Measurements from ENCODE around the gene TNFSF9. TPM values are rescaled to one million over a fixed set of nuclear protein-coding genes. Genes with fewer than 3 reads are reported as not detected.
"Not testable (repeated sequence)": the region's sequence is repeated elsewhere in the genome, so short reads cannot be mapped to it uniquely, and the experiment has no call there.

The TNFSF9 gene
- total RNA-seq, 6 donors from 2014 or later: 6.3 to 11.6 (median 8.4) TPM

DNA sequence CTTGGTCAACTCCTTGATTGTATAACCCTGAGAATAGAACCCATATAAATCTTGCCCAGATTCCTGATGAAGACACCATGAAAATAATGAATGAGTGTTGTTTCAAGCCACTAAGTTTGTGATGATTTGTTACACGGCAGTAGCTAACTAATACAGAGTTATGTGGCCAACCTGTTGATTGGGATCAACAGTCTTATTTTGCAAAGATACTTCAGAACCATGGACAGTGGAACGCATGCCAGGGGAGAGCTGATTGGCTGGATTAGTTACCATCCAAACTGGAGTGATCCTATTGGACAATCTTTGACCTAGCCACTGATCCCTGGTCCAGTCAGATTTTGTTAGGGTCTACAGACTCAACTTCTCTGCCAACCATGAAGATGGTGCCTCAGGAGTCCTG, 33.6 kb downstream of the TNFSF9 start:
- TF ChIP-seq, protein P1, sequence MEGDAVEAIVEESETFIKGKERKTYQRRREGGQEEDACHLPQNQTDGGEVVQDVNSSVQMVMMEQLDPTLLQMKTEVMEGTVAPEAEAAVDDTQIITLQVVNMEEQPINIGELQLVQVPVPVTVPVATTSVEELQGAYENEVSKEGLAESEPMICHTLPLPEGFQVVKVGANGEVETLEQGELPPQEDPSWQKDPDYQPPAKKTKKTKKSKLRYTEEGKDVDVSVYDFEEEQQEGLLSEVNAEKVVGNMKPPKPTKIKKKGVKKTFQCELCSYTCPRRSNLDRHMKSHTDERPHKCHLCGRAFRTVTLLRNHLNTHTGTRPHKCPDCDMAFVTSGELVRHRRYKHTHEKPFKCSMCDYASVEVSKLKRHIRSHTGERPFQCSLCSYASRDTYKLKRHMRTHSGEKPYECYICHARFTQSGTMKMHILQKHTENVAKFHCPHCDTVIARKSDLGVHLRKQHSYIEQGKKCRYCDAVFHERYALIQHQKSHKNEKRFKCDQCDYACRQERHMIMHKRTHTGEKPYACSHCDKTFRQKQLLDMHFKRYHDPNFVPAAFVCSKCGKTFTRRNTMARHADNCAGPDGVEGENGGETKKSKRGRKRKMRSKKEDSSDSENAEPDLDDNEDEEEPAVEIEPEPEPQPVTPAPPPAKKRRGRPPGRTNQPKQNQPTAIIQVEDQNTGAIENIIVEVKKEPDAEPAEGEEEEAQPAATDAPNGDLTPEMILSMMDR (IDR thresholded peaks at IDR 0.05): no peak
- TF ChIP-seq POLR2AphosphoS5 (IDR thresholded peaks at IDR 0.05) (no peak), POLR2A (IDR thresholded peaks at IDR 0.05) (no peak), EP300 (IDR thresholded peaks at IDR 0.05) (no peak)
- H3K27me3 ChIP-seq: no peaks in the 10 kb centered on the region
- no peaks in the 10 kb centered on the region for H3K36me3 ChIP-seq
- H3K27ac ChIP-seq: no peak overlapping the region
- 58 to 88% methylated on average over 2 of the region's 2 CpGs for WGBS, 2 donors
- H3K4me1 ChIP-seq: no peaks in the 10 kb centered on the region
- DNase-seq (no peak), ATAC-seq (ENCODE audit: low FRiP score in 2 of 2) (no peak)
- no peak overlapping the region for H3K4me3 ChIP-seq
- H3K9me3 ChIP-seq: peaks cover 0 to 3% (median 1%) of the 10 kb centered on the region in 4 donors

DNA sequence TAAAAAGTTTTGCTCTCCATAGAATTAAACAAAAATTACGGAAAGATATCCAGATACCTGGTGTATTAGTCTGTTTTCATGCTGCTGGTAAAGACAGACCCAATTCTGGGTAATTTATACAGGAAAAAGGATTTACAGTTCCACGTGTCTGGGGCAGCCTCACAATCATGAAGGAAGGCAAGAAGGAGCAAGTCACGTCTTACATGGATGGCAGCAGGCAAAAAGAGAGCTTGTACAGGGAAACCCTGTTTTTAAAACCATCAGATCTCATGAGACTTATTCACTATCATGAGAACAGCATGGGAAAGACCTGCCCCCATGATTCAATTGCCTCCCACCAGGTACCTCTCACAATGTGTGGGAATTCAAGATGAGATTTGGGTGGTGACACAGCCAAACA, 35.9 kb downstream of the TNFSF9 start:
- H3K9me3 ChIP-seq; H3K4me3 ChIP-seq; H3K36me3 ChIP-seq; DNase-seq; H3K27me3 ChIP-seq; H3K4me1 ChIP-seq; H3K27ac ChIP-seq; ATAC-seq (ENCODE audit: low FRiP score in 2 of 2): not testable (repeated sequence)
- WGBS, 2 donors: 72% methylated on average over 3 of the region's 3 CpGs

DNA sequence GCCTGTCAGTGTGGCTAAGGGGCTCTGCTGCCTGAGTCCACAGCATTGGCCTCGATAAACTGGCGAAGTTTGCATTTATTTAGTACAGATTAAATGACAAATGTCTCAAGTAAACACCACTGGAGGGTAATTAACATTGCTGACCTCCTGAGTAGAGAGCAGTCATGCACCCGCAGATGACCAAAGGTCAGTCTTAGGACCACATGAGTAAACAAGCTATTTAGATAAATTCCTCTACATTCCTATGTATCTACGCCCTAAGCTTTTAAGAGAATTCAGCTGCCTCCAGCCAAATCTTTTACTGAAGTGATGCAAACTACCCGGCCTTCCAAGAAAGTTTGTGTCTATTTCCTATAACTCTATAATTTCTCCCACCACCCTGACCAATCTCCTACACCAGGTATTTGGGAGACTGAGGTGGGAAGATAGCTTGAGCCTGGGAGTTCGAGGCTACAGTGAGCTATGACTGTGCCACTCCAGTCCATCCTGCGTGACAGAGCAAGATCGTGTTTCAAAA, 37.2 kb downstream of the TNFSF9 start:
- Histone ChIP-seq H3K27ac (no peak overlapping the region), H3K9me3 (peaks cover 0 to 5% (median 3%) of the 10 kb centered on the region in 4 donors), H3K36me3 (no peaks in the 10 kb centered on the region), H3K27me3 (no peaks in the 10 kb centered on the region), H3K4me3 (no peak overlapping the region), H3K4me1 (no peaks in the 10 kb centered on the region)
- TF ChIP-seq, protein P1 (IDR thresholded peaks at IDR 0.05): no peak
- no peak for TF ChIP-seq POLR2A (IDR thresholded peaks at IDR 0.05)
- no peak for TF ChIP-seq EP300 (IDR thresholded peaks at IDR 0.05)
- TF ChIP-seq POLR2AphosphoS5 (IDR thresholded peaks at IDR 0.05): no peak
- no peak for DNase-seq
- no peak for ATAC-seq (ENCODE audit: low FRiP score in 2 of 2)
- 72 to 73% methylated on average over 8 of the region's 8 CpGs for WGBS, 2 donors

DNA sequence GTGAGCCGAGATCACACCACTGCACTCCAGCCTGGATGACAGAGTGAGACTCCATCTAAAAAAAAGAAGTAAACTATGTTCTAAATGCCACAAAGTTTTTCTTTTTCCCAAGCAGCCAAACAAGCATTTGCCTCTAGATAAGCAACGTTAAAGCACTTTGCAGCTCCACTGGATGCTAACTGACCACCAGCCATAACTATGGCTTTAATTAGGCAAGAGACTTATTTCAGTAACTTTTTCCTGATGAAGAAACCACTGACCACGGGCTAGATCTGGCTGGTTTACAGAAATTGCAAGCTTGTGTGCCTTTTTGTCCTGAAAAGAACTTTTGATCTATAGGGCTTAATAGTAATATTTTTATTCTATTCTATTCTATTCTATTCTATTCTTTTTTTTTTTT, 38.0 kb downstream of the TNFSF9 start:
- TF ChIP-seq POLR2AphosphoS5 (IDR thresholded peaks at IDR 0.05): no peak
- TF ChIP-seq, protein P1 (IDR thresholded peaks at IDR 0.05): no peak
- TF ChIP-seq POLR2A (IDR thresholded peaks at IDR 0.05): no peak
- TF ChIP-seq EP300 (IDR thresholded peaks at IDR 0.05): no peak
- WGBS, 2 donors: 53 to 61% methylated on average over 3 of the region's 3 CpGs
- no peak overlapping the region for H3K27ac ChIP-seq

DNA sequence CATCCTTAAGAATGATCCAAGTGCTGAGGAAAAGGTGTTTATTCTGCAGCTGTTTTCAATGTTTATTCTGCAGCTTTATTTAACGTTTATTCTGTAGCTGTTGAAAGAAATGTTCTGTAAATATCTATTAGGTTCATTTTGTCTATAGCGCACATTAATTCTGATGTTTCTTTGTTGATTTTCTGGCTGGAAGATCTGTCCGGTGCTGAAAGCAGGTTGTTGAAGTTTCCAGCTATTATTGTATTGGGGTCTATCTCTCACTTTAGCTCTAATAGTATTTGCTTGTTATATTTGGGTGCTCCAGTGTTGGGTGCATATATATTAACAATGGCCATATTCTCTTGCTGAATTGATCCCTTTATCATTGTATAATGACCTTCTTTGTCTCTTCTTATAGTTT, 39.9 kb downstream of the TNFSF9 start:
- WGBS, 2 donors: 53 to 82% methylated on average over 3 of the region's 3 CpGs

More for the DNA sequence above, 38.0 kb downstream of the TNFSF9 start:
- Histone ChIP-seq H3K4me3 (no peak overlapping the region), H3K4me1 (no peaks in the 10 kb centered on the region), H3K9me3 (peaks cover 0 to 5% (median 3%) of the 10 kb centered on the region in 4 donors), H3K36me3 (no peaks in the 10 kb centered on the region), H3K27me3 (no peaks in the 10 kb centered on the region)
- ATAC-seq (ENCODE audit: low FRiP score in 2 of 2) (no peak), DNase-seq (no peak)

More for the DNA sequence above, 39.9 kb downstream of the TNFSF9 start:
- H3K4me1 ChIP-seq: no peaks in the 10 kb centered on the region
- H3K4me3 ChIP-seq: no peak overlapping the region
- peaks cover 0 to 5% (median 2%) of the 10 kb centered on the region in 4 donors for H3K9me3 ChIP-seq
- no peaks in the 10 kb centered on the region for H3K27me3 ChIP-seq
- no peak overlapping the region for H3K27ac ChIP-seq
- ATAC-seq (ENCODE audit: low FRiP score in 2 of 2): no peak
- H3K36me3 ChIP-seq: no peaks in the 10 kb centered on the region
- DNase-seq: no peak
- no peak for TF ChIP-seq POLR2AphosphoS5 (IDR thresholded peaks at IDR 0.05)
- TF ChIP-seq POLR2A (IDR thresholded peaks at IDR 0.05): no peak
- TF ChIP-seq, protein P1 (IDR thresholded peaks at IDR 0.05): no peak
- TF ChIP-seq EP300 (IDR thresholded peaks at IDR 0.05): no peak

Data from upper lobe of left lung (tissue), 6 donors.